NCI-H2227 (cell line): ENCODE results near the gene TIGIT.

Experiments used
- DNase-seq: peaks from one replicate; lab custom pipeline; 2025; ENCODE audit not compliant: unreplicated experiment; lab: John Stamatoyannopoulos, UW

The TIGIT gene

DNA sequence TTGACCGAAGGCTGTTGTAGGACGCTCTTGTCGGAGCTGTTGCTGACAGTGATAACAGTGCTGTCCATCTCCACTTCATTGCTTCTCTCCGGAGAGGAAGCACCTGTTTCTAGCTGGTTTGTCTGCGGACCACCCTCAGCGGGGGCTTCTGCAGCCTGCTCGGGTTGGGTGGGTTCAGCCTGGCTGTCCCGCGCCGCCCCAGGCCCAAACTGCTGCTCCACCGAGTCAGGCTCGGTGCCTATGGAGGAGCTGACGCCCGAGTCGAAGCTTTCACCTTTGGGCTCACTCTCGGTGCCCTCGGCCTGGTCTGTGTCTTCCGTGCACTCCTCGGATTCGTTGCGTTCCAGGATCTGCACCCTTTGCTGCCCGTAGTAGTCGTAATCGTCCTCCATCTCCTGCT is 56.9 kb downstream of the TIGIT start:
- DNase-seq: no peak

DNA sequence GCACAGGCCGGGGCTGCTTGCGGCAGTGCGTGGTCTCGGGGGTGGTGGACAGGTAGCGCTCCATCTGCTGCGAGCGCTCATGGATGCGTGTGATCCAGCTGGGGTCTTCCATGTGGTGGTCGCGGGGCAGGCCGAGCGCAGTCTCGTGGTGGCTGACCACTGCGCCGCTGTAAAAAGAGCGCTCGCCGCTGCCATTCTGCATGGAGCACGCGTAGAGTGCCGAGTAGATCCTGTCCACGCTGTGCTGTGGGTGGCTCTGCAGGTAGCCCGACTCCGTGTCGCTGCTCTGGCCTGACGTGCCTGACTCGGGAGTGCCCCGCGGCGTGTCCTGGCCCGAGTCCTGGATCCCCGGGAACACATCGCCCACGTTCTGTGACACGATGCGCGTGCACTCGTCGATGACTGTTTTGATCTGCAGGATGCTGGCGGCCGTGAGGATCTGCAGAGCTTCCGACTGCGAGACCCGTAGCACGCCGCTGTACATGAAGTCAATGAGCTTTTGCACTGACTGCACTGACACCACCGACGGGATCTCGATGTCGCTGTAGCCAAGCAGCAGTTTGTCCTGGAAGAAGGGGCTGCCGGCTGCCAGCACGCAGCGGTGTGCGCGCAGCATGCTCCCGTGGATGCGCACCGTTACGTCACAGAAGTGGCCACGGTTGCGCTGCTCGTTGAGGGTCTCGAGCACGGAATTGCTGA is 57.4 kb downstream of the TIGIT start:
- DNase-seq: no peak

DNA sequence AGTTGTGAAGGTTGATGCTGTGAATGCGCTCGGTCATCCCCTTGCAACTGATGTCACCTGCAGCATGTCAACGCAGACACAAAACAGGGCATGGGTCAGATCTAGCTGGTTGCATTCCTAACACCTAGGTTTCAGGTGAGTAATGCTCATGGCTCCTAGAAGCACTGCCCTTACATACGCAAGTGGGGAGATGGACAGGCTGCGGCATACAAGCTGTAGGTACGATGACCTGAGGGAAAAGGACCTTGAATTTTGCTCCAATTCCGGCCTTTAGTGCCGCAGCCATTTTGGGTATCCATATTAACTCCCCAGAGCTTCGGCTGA is 58.0 kb downstream of the TIGIT start:
- no peak for DNase-seq

DNA sequence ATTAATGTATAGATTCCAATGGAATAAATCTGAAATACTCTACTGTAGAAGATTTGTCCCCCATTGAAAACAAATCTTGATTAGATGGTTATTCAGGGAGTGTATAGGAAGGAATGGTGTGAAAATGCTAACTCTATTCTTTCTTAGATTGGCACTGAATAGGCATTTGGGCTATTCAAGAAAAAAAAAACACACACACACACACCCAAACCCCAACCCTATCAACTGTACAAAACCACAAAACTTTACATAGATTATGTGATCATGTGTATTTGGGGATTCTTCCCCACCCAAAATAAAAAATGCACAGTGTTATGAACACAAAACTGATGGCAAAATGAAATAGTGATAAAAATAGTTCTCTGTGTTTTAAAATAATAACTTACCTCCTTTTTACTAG is 61.8 kb downstream of the TIGIT start:
- DNase-seq: no peak

DNA sequence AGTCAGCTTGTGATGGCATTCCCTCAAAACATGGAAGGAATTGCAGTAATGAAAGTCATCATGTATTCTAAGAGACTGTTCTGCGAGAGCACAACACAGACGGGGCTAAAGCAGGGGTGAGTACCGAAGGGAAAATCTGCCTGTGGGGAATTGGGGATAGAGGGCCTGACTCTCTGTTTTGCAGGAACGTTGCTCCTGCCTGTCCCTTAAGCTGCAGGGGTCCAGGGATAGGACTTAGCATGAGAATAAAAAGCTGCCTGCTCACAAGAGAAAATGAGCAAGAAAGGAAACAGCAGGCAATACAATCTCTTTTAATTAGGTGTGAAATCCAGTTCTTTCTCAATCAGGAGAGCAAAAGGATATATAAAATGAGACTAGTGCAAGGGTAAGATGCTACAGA is 62.2 kb downstream of the TIGIT start:
- no peak for DNase-seq

DNA sequence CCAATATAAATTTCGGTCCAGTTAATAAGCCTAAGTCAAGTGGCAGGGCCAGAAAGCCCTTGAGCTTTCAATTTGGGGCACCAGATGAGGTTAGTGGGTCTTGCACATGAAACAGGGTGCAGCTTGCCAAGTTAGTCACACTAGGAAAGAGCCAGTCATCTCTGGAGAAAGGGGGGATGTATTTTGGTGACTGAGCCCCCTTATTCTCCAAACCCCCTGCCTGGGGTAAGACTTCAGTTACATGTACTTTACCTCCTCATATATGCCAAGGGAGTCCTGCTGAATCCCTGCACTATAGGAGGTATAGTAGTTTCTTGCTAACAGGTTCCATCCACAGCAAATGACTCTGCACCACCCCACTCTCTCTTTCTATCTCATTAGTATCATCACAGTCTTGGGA is 62.7 kb downstream of the TIGIT start:
- no peak for DNase-seq
